Gastroesophageal sphincter (tissue), 4 donors: ENCODE data around the gene PCDHB9. TPM values are rescaled to one million over a fixed set of nuclear protein-coding genes. Genes with fewer than 3 reads are reported as not detected.
"Not testable (repeated sequence)": the region's sequence is repeated elsewhere in the genome, so short reads cannot be mapped to it uniquely, and the experiment has no call there.

Experiments
- ATAC-seq: fragments of 150-250 bp; one replicate; pipeline ENCODE4 v1.9.1; 2016; ENCODE audit warnings: mild to moderate bottlenecking, moderate library complexity
- H3K27ac ChIP-seq, 4 donors: fragments of 200-600 bp; sonication (generic) in 3 of 4; 1 replicate in 3 of 4; 2 replicates in 1 of 4; pipeline ENCODE4 v1.5.1; 2016 to 2019
- H3K27me3 ChIP-seq: fragments of 200-600 bp; sonication (generic); one replicate; pipeline ENCODE4 v1.5.1; 2019
- H3K36me3 ChIP-seq, 2 donors: fragments of 200-600 bp; sonication (generic); one replicate each; pipeline ENCODE4 v1.5.1; 2019; ENCODE audit warnings: control low read depth in 1 of 2
- H3K4me1 ChIP-seq, 3 donors: fragments of 200-600 bp; sonication (generic); 1 replicate in 2 of 3; 2 replicates in 1 of 3; pipeline ENCODE4 v1.5.1; 2016 to 2019; ENCODE audit warnings: control low read depth in 2 of 3
- H3K4me3 ChIP-seq, 2 donors: fragments of 200-600 bp; sonication (generic); one replicate each; pipeline ENCODE4 v1.5.1; 2019; ENCODE audit warnings: mild to moderate bottlenecking in 1 of 2, moderate library complexity in 1 of 2
- H3K9me3 ChIP-seq, 3 donors: fragments of 200-600 bp; sonication (generic); one replicate each; pipeline ENCODE4 v1.5.1; 2017 to 2019; ENCODE audit warnings: control low read depth in 2 of 3
- CTCF ChIP-seq, 4 experiments: fragments of 200-600 bp in 2 of 4; fragments of 450-650 bp in 2 of 4; sonication (generic) in 1 of 4; IDR thresholded peaks; one replicate each; pipeline ENCODE4 v1.5.1; 2017 to 2019; ENCODE audit warnings: antibody characterized with exemption in 4 of 4, mild to moderate bottlenecking in 2 of 4, moderate library complexity in 2 of 4
- EP300 ChIP-seq: sonication (generic); formaldehyde crosslinking; IDR thresholded peaks from one replicate; pipeline ENCODE4 v1.6.1; 2017; ENCODE audit warnings: antibody characterized with exemption, mild to moderate bottlenecking
- POLR2A ChIP-seq, 2 donors: fragments of 450-650 bp; IDR thresholded peaks; one replicate each; pipeline ENCODE4 v1.6.1; 2017; ENCODE audit warnings: antibody characterized with exemption in 2 of 2, mild to moderate bottlenecking in 2 of 2, moderate library complexity in 1 of 2
- POLR2AphosphoS5 ChIP-seq: sonication (generic); formaldehyde crosslinking; IDR thresholded peaks from one replicate; pipeline ENCODE4 v1.6.1; 2017; ENCODE audit warnings: antibody characterized with exemption
- WGBS, 2 donors: methylation state at CpG; one replicate each; pipeline ENCODE4 v1.1.5; 2018; ENCODE audit warnings: low coverage in 1 of 2; 5-methylcytosine and 5-hydroxymethylcytosine counted together
- total RNA-seq, 4 donors: library from RNA; depleted of rRNA; stranded (reverse); fragments of >200 nt; gene quantifications; one replicate each; pipeline ENCODE4 v1.1.0, GENCODE V29; 2016

PCDHB9 gene
- total RNA-seq, 4 donors from 2014 or later: 1.9 to 10.9 (median 3.0) TPM

- H3K4me1 ChIP-seq, H3K4me3 ChIP-seq, H3K36me3 ChIP-seq, H3K27ac ChIP-seq, ATAC-seq: not testable (repeated sequence)
- Histone ChIP-seq H3K9me3 (peaks cover 3 to 80% (median 3%) of the 10 kb centered on the region in 3 donors), H3K27me3 (peaks cover 72% of the 10 kb centered on the region)
- no CpG with 5 or more reads among the region's 32 CpGs for WGBS, 2 donors
Observed at GRCh38 chr5:141179876-141180275, 7.1 kb upstream of the PCDHB9 start.

- H3K27ac ChIP-seq: no peak overlapping the region
- TF ChIP-seq POLR2AphosphoS5 (no peak), CTCF (IDR thresholded peaks at IDR 0.05) (no peak)
- H3K36me3 ChIP-seq: peaks cover 0 to 5% of the 10 kb centered on the region in 2 donors
- no peak overlapping the region for H3K4me3 ChIP-seq
- peaks cover 68% of the 10 kb centered on the region for H3K27me3 ChIP-seq
- H3K9me3 ChIP-seq: peaks cover 3 to 80% (median 3%) of the 10 kb centered on the region in 3 donors
- no peaks in the 10 kb centered on the region for H3K4me1 ChIP-seq
- no peak for ATAC-seq
- 33 to 40% methylated on average over 1 of the region's 1 CpG for WGBS, 2 donors
Observed at GRCh38 chr5:141180313-141180712, 6.6 kb upstream of the PCDHB9 start.

- H3K36me3 ChIP-seq: peaks cover 0 to 5% of the 10 kb centered on the region in 2 donors
- peak within 1 kb of the TSS; percentile 28 to 37 for H3K4me3 ChIP-seq
- H3K27me3 ChIP-seq: peaks cover 49% of the 10 kb centered on the region
- no peaks in the 10 kb centered on the region for H3K4me1 ChIP-seq
- H3K27ac ChIP-seq: peak within 1 kb of the TSS in 3 of 4 donors; percentile 15 to 61 (median 30)
- peaks cover 0 to 80% (median 0%) of the 10 kb centered on the region in 3 donors for H3K9me3 ChIP-seq
- TF ChIP-seq CTCF (IDR thresholded peaks at IDR 0.05) (peak in 3 of 4 experiments; percentile 33 to 47 (median 40)), POLR2A (IDR thresholded peaks at IDR 0.05) (no peak), EP300 (no peak)
- 4 to 36% methylated on average over 2 to 8 of the region's 13 CpGs for WGBS, 2 donors
- peak; percentile 72 for ATAC-seq
Observed at GRCh38 chr5:141182248-141182647, 4.7 kb upstream of the PCDHB9 start, which contains the start of gene PCDHB16. TSS of gene PCDHB16 (plus strand) at chr5:141182387. CDS start at chr5:141182560, 173 bp downstream.

- not testable (repeated sequence) for H3K36me3 ChIP-seq, H3K4me3 ChIP-seq, H3K27ac ChIP-seq, ATAC-seq, H3K4me1 ChIP-seq
- 0 to 40% methylated on average over 1 of the region's 69 CpGs for WGBS, 2 donors
- Histone ChIP-seq H3K27me3 (peaks cover 50% of the 10 kb centered on the region), H3K9me3 (peaks cover 0 to 83% (median 0%) of the 10 kb centered on the region in 3 donors)
Observed at GRCh38 chr5:141184117-141184855, 2.7 kb upstream of the PCDHB9 start.

GRCh38 chr5:141188682-141189081 is 1.7 kb downstream of the PCDHB9 start:
- ATAC-seq: not testable (repeated sequence)

GRCh38 chr5:141189131-141189530 is 2.2 kb downstream of the PCDHB9 start:
- not testable (repeated sequence) for H3K4me1 ChIP-seq, H3K27ac ChIP-seq, H3K36me3 ChIP-seq, H3K4me3 ChIP-seq, ATAC-seq
- no CpG with 5 or more reads among the region's 35 CpGs for WGBS, 2 donors
- peaks cover 0 to 94% (median 3%) of the 10 kb centered on the region in 3 donors for H3K9me3 ChIP-seq
- H3K27me3 ChIP-seq: peaks cover 41% of the 10 kb centered on the region

More at GRCh38 chr5:141188682-141189081, 1.7 kb downstream of the PCDHB9 start:
- H3K4me1 ChIP-seq, H3K27ac ChIP-seq, H3K4me3 ChIP-seq, H3K36me3 ChIP-seq: not testable (repeated sequence)
- WGBS, 2 donors: no CpG with 5 or more reads among the region's 37 CpGs
- H3K9me3 ChIP-seq: peaks cover 0 to 96% (median 3%) of the 10 kb centered on the region in 3 donors
- H3K27me3 ChIP-seq: peaks cover 43% of the 10 kb centered on the region

- TF ChIP-seq POLR2A (IDR thresholded peaks at IDR 0.05) (no peak), CTCF (IDR thresholded peaks at IDR 0.05) (peak in 2 of 4 experiments; percentile 25 to 46)
- no peak within 1 kb of the TSS for H3K27ac ChIP-seq
- 0 to 7% methylated on average over 7 to 8 of the region's 10 CpGs for WGBS, 2 donors
- peaks cover 41% of the 10 kb centered on the region for H3K27me3 ChIP-seq
- peaks cover 0 to 4% of the 10 kb centered on the region in 2 donors for H3K36me3 ChIP-seq
- peak within 1 kb of the TSS in 1 of 2 donors; percentile 28 for H3K4me3 ChIP-seq
- H3K4me1 ChIP-seq: no peaks in the 10 kb centered on the region
- ATAC-seq: no peak
- H3K9me3 ChIP-seq: peaks cover 0 to 96% (median 3%) of the 10 kb centered on the region in 3 donors
Observed at GRCh38 chr5:141192110-141192725, 5.3 kb downstream of the PCDHB9 start, which contains the start of gene PCDHB10. TSS of gene PCDHB10 (plus strand) at chr5:141192353. CDS start at chr5:141192553, 200 bp downstream.

GRCh38 chr5:141194332-141194731 is 7.4 kb downstream of the PCDHB9 start:
- peaks cover 0 to 96% (median 3%) of the 10 kb centered on the region in 3 donors for H3K9me3 ChIP-seq
- not testable (repeated sequence) for H3K36me3 ChIP-seq, H3K4me1 ChIP-seq, H3K27ac ChIP-seq, ATAC-seq, H3K4me3 ChIP-seq
- H3K27me3 ChIP-seq: peaks cover 22% of the 10 kb centered on the region
- WGBS, 2 donors: no CpG with 5 or more reads among the region's 37 CpGs
